Activated naive CD4-positive, alpha-beta T cell treated with anti-CD3 and anti-CD28 coated beads, Interleukin-2, amount 50 U/mL, for 16 hours (primary cell): ENCODE data around the gene MTHFD2L.
"Not testable (repeated sequence)": the region's sequence is repeated elsewhere in the genome, so short reads cannot be mapped to it uniquely, and the experiment has no call there.

Experiments used
- DNase-seq: peaks from one replicate; pipeline ENCODE4 v3.0.0-alpha.2; 2020

The MTHFD2L gene

GRCh38 chr4:74190919-74191397 lies 33.0 kb downstream of the MTHFD2L start:
- DNase-seq, result no peak

- no peak for DNase-seq
Measured at GRCh38 chr4:74197080-74197479, 39.2 kb downstream of the MTHFD2L start.

GRCh38 chr4:74202062-74202586 lies 44.2 kb downstream of the MTHFD2L start:
- DNase-seq, result no peak

GRCh38 chr4:74203467-74203866 lies 45.5 kb downstream of the MTHFD2L start:
- no peak for DNase-seq

- DNase-seq, result no peak
Measured at GRCh38 chr4:74205046-74205445, 47.1 kb downstream of the MTHFD2L start.

- no peak for DNase-seq
Measured at GRCh38 chr4:74205559-74205958, 47.6 kb downstream of the MTHFD2L start.

GRCh38 chr4:74206088-74206825 lies 48.3 kb downstream of the MTHFD2L start:
- DNase-seq, result no peak

- not testable (repeated sequence) for DNase-seq
Measured at GRCh38 chr4:74214457-74215159, 56.7 kb downstream of the MTHFD2L start.

- not testable (repeated sequence) for DNase-seq
Measured at GRCh38 chr4:74215236-74215635, 57.3 kb downstream of the MTHFD2L start.

GRCh38 chr4:74217365-74217764 lies 59.4 kb downstream of the MTHFD2L start:
- no peak for DNase-seq

- no peak for DNase-seq
Measured at GRCh38 chr4:74218201-74218600, 60.3 kb downstream of the MTHFD2L start.

- DNase-seq, result no peak
Measured at GRCh38 chr4:74219240-74219639, 61.3 kb downstream of the MTHFD2L start.

GRCh38 chr4:74223098-74223497 lies 65.2 kb downstream of the MTHFD2L start:
- no peak for DNase-seq

GRCh38 chr4:74223801-74224200 lies 65.9 kb downstream of the MTHFD2L start:
- no peak for DNase-seq

GRCh38 chr4:74228691-74229640 lies 71.0 kb downstream of the MTHFD2L start:
- peak; percentile 74 for DNase-seq

- DNase-seq, result no peak
Measured at GRCh38 chr4:74230902-74231499, 73.1 kb downstream of the MTHFD2L start.

- no peak for DNase-seq
Measured at GRCh38 chr4:74235135-74235534, 77.2 kb downstream of the MTHFD2L start.

- no peak for DNase-seq
Measured at GRCh38 chr4:74237425-74237966, 79.6 kb downstream of the MTHFD2L start.

- no peak for DNase-seq
Measured at GRCh38 chr4:74244049-74244448, 86.1 kb downstream of the MTHFD2L start.

GRCh38 chr4:74252933-74253332 lies 95.0 kb downstream of the MTHFD2L start:
- DNase-seq, result no peak

- DNase-seq, result no peak
Measured at GRCh38 chr4:74254386-74254785, 96.5 kb downstream of the MTHFD2L start.

- DNase-seq, result no peak
Measured at GRCh38 chr4:74255096-74255495, 97.2 kb downstream of the MTHFD2L start.
